K562 (cell line): ENCODE measurements around the gene ERBB3. TPM values are rescaled to one million over a fixed set of nuclear protein-coding genes. Genes with fewer than 3 reads are reported as not detected.

Experiments
- DIDO1 ChIP-seq: fragments of 450-650 bp; IDR thresholded peaks from 2 replicates; pipeline ENCODE4 v1.6.1; 2016; ENCODE audit warnings: low read depth, missing biosample characterization, missing genetic modification characterization
- NR1H2 ChIP-seq: sonication (generic); formaldehyde crosslinking; IDR thresholded peaks from 2 replicates; pipeline ENCODE4 v1.4.0; 2020; ENCODE audit warnings: mild to moderate bottlenecking, missing genetic modification reagents
- ZNF24 ChIP-seq: fragments of 450-650 bp; IDR thresholded peaks from 2 replicates; pipeline ENCODE4 v1.6.1; 2016
- polyA plus RNA-seq, 8 experiments: library from polyadenylated mRNA; depleted of rRNA in 4 of 8; stranded (reverse) in 5 of 8; unstranded in 3 of 8; fragments of >200 nt; fragmentation: Nextera tagmentation in 2 of 8; fragmentation: Illumina TruSeq in 1 of 8; extraction: Ambion mirVana in 2 of 8; extraction: Trizol in 1 of 8; gene quantifications; 2 replicates each; pipeline versions ENCODE4 v1.2.1 to v1.2.3, GENCODE V29; 2011 to 2014; ENCODE audit warnings: inconsistent platforms in 1 of 8, missing spikeins in 1 of 8
- total RNA-seq, 7 experiments: library from RNA; depleted of rRNA in 6 of 7; stranded (reverse); fragments of >200 nt in 6 of 7; fragmentation: Illumina TruSeq in 2 of 7; extraction: Trizol in 2 of 7; gene quantifications; 2 replicates each; pipeline versions ENCODE4 v1.2.1 to v1.2.3, GENCODE V29; 2011 to 2021; ENCODE audit warnings: low replicate concordance in 1 of 7
- TF ChIP-seq, protein P1 (sequence below): sonication (generic); formaldehyde crosslinking; IDR thresholded peaks from 2 replicates; pipeline ENCODE4 v1.8.0; 2023; ENCODE audit warnings: mild to moderate bottlenecking, missing genetic modification reagents

Gene ERBB3
- total and polyA plus RNA-seq, 9 of the 15 experiments (the other 6 are each of a cell fraction or from before 2014, with no cell fraction given): 1.5 to 5.4 (median 3.8) TPM

DNA sequence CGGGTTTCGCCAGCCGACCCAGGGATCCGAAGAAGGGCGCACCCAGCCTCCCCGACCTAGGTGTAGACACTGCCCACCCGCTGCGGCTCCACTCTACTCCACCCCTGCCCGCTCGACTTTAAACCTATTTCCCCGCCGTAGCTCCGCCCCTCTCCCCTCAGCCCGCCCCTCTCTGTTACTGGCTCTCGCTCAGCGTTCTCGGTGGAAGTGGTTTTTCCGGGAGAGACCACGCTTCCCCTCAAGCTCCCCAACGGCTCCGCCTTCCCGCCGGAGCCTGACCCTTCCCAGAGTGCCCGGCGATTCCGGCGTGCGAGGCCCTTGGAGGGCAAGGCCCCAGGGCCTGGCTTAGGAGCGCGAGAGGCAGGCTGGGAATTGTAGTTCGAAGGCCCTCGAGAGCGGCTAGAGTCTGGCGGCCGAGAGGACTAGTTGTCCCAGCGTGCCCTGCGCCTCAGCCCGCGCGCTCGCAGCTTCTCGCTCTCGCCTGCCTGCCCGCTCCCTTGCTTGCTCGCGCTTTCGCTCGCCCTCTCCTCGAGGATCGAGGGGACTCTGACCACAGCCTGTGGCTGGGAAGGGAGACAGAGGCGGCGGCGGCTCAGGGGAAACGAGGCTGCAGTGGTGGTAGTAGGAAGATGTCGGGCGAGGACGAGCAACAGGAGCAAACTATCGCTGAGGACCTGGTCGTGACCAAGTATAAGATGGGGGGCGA, 24.3 kb downstream of the ERBB3 start, which contains the start of gene PA2G4 (continued):
- TF ChIP-seq NR1H2 (CRISPR knock-in tag) (no peak), ZNF24 (no peak), DIDO1 (tag) (no peak; the same call in 1 of the 2 replicates)
- TF ChIP-seq, protein P1, sequence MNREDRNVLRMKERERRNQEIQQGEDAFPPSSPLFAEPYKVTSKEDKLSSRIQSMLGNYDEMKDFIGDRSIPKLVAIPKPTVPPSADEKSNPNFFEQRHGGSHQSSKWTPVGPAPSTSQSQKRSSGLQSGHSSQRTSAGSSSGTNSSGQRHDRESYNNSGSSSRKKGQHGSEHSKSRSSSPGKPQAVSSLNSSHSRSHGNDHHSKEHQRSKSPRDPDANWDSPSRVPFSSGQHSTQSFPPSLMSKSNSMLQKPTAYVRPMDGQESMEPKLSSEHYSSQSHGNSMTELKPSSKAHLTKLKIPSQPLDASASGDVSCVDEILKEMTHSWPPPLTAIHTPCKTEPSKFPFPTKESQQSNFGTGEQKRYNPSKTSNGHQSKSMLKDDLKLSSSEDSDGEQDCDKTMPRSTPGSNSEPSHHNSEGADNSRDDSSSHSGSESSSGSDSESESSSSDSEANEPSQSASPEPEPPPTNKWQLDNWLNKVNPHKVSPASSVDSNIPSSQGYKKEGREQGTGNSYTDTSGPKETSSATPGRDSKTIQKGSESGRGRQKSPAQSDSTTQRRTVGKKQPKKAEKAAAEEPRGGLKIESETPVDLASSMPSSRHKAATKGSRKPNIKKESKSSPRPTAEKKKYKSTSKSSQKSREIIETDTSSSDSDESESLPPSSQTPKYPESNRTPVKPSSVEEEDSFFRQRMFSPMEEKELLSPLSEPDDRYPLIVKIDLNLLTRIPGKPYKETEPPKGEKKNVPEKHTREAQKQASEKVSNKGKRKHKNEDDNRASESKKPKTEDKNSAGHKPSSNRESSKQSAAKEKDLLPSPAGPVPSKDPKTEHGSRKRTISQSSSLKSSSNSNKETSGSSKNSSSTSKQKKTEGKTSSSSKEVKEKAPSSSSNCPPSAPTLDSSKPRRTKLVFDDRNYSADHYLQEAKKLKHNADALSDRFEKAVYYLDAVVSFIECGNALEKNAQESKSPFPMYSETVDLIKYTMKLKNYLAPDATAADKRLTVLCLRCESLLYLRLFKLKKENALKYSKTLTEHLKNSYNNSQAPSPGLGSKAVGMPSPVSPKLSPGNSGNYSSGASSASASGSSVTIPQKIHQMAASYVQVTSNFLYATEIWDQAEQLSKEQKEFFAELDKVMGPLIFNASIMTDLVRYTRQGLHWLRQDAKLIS (CRISPR knock-in tag): peak; percentile 97
